CD14-positive monocyte (primary cell): ENCODE results near the gene ASAP3. TPM values are rescaled to one million over a fixed set of nuclear protein-coding genes. Genes with fewer than 3 reads are reported as not detected.

Source experiments
- DNase-seq, 3 donors: peaks; one replicate each; pipeline ENCODE4 v3.0.0-alpha.2; 2011 to 2022
- H2AFZ ChIP-seq: 2 replicates; pipeline ENCODE4 v1.6.0; 2012; ENCODE audit warnings: mild to moderate bottlenecking, low read depth, low read length, inconsistent platforms; ENCODE audit not compliant: insufficient read depth, poor library complexity, severe bottlenecking
- H3K27ac ChIP-seq, 2 donors: 1 replicate in 1 of 2; 2 replicates in 1 of 2; pipeline ENCODE4 v1.5.1; 2012 to 2013; ENCODE audit warnings: low read length in 2 of 2, control low read depth in 1 of 2, inconsistent platforms in 1 of 2, low read depth in 1 of 2, mild to moderate bottlenecking in 1 of 2
- H3K27me3 ChIP-seq, 2 donors: one replicate each; pipeline versions ENCODE4 v1.6.0 to v1.6.1; 2011 to 2013; ENCODE audit warnings: low read length in 2 of 2; ENCODE audit not compliant: control insufficient read depth in 2 of 2, insufficient read depth in 2 of 2
- H3K36me3 ChIP-seq, 2 donors: replicated peaks in 1 of 2; 1 replicate in 1 of 2; 2 replicates in 1 of 2; pipeline versions ENCODE4 v1.5.1 to v1.6.1; 2012 to 2013; ENCODE audit warnings: low read length in 2 of 2, control low read depth in 1 of 2, inconsistent platforms in 1 of 2, mild to moderate bottlenecking in 1 of 2; ENCODE audit not compliant: insufficient read depth in 2 of 2, control insufficient read depth in 1 of 2
- H3K4me1 ChIP-seq, 2 donors: 1 replicate in 1 of 2; 2 replicates in 1 of 2; pipeline versions ENCODE4 v1.5.1 to v1.6.1; 2012 to 2013; ENCODE audit warnings: low read length in 2 of 2, control low read depth in 1 of 2, inconsistent platforms in 1 of 2, mild to moderate bottlenecking in 1 of 2, moderate library complexity in 1 of 2; ENCODE audit not compliant: insufficient read depth in 2 of 2, control insufficient read depth in 1 of 2
- H3K4me2 ChIP-seq: replicated peaks from 2 replicates; pipeline ENCODE3; 2012; ENCODE audit warnings: low read length, moderate library complexity, mild to moderate bottlenecking; ENCODE audit not compliant: poor library complexity, severe bottlenecking; ENCODE audit errors: extremely low read depth
- H3K4me3 ChIP-seq, 3 experiments: fragments of 200-600 bp in 1 of 3; sonication (generic) in 1 of 3; replicated peaks in 1 of 3; 1 replicate in 2 of 3; 2 replicates in 1 of 3; pipeline ENCODE4 v1.5.1; 2011 to 2013; ENCODE audit warnings: low read length in 3 of 3, mild to moderate bottlenecking in 3 of 3, control low read depth in 2 of 3, low read depth in 2 of 3, inconsistent platforms in 1 of 3, moderate library complexity in 1 of 3
- H3K79me2 ChIP-seq: 2 replicates; pipeline ENCODE4 v1.6.0; 2012; ENCODE audit warnings: mild to moderate bottlenecking, control low read depth, inconsistent platforms, low read length, moderate library complexity; ENCODE audit not compliant: insufficient read depth
- H3K9ac ChIP-seq: 2 replicates; pipeline ENCODE4 v1.6.0; 2017; ENCODE audit warnings: low read length, mild to moderate bottlenecking; ENCODE audit not compliant: insufficient read depth, poor library complexity, severe bottlenecking
- H3K9me3 ChIP-seq, 2 donors: replicated peaks in 1 of 2; 1 replicate in 1 of 2; 2 replicates in 1 of 2; pipeline versions ENCODE4 v1.5.1 to v1.6.1; 2012 to 2013; ENCODE audit warnings: low read length in 2 of 2, control low read depth in 1 of 2; ENCODE audit not compliant: control insufficient read depth in 1 of 2, insufficient read depth in 1 of 2
- H4K20me1 ChIP-seq: 2 replicates; pipeline ENCODE4 v1.6.0; 2012; ENCODE audit warnings: mild to moderate bottlenecking, low read length, control low read depth, moderate library complexity; ENCODE audit not compliant: insufficient read depth
- H3K27ac Mint-ChIP-seq, 7 donors: one replicate each; pipeline ENCODE4 v1.8.0; 2020; ENCODE audit warnings: mild to moderate bottlenecking in 7 of 7, mixed read lengths in 7 of 7, moderate library complexity in 6 of 7, inconsistent platforms in 2 of 7
- H3K27me3 Mint-ChIP-seq, 3 donors: one replicate each; pipeline ENCODE4 v1.8.0; 2021 to 2022; ENCODE audit warnings: low read depth in 3 of 3, mild to moderate bottlenecking in 3 of 3, mixed read lengths in 3 of 3, moderate library complexity in 3 of 3, inconsistent platforms in 1 of 3
- H3K36me3 Mint-ChIP-seq, 2 donors: one replicate each; pipeline ENCODE4 v1.8.0; 2020; ENCODE audit warnings: mixed read lengths in 2 of 2, inconsistent platforms in 1 of 2, mild to moderate bottlenecking in 1 of 2
- H3K4me1 Mint-ChIP-seq: one replicate; pipeline ENCODE4 v1.8.0; 2020; ENCODE audit warnings: mild to moderate bottlenecking, mixed read lengths
- H3K4me3 Mint-ChIP-seq, 2 donors: one replicate each; pipeline ENCODE4 v1.8.0; 2020; ENCODE audit warnings: mild to moderate bottlenecking in 2 of 2, mixed read lengths in 2 of 2, moderate library complexity in 1 of 2
- H3K9me3 Mint-ChIP-seq, 7 donors: one replicate each; pipeline ENCODE4 v1.8.0; 2020 to 2022; ENCODE audit warnings: mixed read lengths in 7 of 7, mild to moderate bottlenecking in 6 of 7, moderate library complexity in 6 of 7, inconsistent platforms in 2 of 7
- WGBS: methylation state at CpG from one replicate; pipeline ENCODE4 v1.1.5; 2013; ENCODE audit warnings: missing lambda C conversion rate; ENCODE audit not compliant: insufficient coverage; 5-methylcytosine and 5-hydroxymethylcytosine counted together
- intact Hi-C, 2 donors: fragments of 100-400 bp; cut with micrococcal nuclease; formaldehyde crosslinking; loops; one replicate each; pipeline versions ENCODE4 v1.15.0 to v1.15.1; 2023
- polyA plus RNA-seq, 3 donors: library from polyadenylated mRNA; depleted of rRNA in 1 of 3; unstranded in 2 of 3; stranded (reverse) in 1 of 3; fragments of 300-500 nt in 2 of 3; fragments of >200 nt in 1 of 3; fragmentation: Illumina TruSeq in 2 of 3; gene quantifications; 1 replicate in 2 of 3; 2 replicates in 1 of 3; pipeline ENCODE4 v1.2.3, GENCODE V29; 2012 to 2021
- TF ChIP-seq, protein P1 (sequence below): fragments of 200-600 bp; IDR thresholded peaks from one replicate; pipeline ENCODE4 v1.8.0; 2022; ENCODE audit warnings: antibody characterized with exemption, mild to moderate bottlenecking

Gene ASAP3
- polyA plus RNA-seq, 3 donors, result 0.27 to 1.1 TPM; not detected in 1

GRCh38 chr1:23428136-23428905, 55.7 kb downstream of the ASAP3 start:
- Histone ChIP-seq H3K27me3 (peaks cover 21 to 51% of the 10 kb centered on the region in 2 donors), H2AFZ (no peak overlapping the region), H3K9ac (no peak overlapping the region), H3K4me1 (peaks cover 16 to 20% of the 10 kb centered on the region in 2 donors), H3K36me3 (no peaks in the 10 kb centered on the region), H3K9me3 (peaks cover 0 to 5% of the 10 kb centered on the region in 2 donors), H3K4me2 (no peak overlapping the region), H3K27ac (no peak overlapping the region), H3K4me3 (no peak overlapping the region), H3K79me2 (no peaks in the 10 kb centered on the region), H4K20me1 (no peaks in the 10 kb centered on the region)
- intact Hi-C loops, result no loop called here
- Mint-ChIP-seq H3K9me3 (peaks cover 0 to 15% (median 5%) of the 10 kb centered on the region in 7 donors), H3K4me3 (no peak overlapping the region), H3K4me1 (peaks cover 22% of the 10 kb centered on the region), H3K36me3 (peaks cover 2 to 6% of the 10 kb centered on the region in 2 donors), H3K27ac (no peak overlapping the region), H3K27me3 (peaks cover 41 to 60% (median 49%) of the 10 kb centered on the region in 3 donors)
- no peak for DNase-seq
- TF ChIP-seq, protein P1, sequence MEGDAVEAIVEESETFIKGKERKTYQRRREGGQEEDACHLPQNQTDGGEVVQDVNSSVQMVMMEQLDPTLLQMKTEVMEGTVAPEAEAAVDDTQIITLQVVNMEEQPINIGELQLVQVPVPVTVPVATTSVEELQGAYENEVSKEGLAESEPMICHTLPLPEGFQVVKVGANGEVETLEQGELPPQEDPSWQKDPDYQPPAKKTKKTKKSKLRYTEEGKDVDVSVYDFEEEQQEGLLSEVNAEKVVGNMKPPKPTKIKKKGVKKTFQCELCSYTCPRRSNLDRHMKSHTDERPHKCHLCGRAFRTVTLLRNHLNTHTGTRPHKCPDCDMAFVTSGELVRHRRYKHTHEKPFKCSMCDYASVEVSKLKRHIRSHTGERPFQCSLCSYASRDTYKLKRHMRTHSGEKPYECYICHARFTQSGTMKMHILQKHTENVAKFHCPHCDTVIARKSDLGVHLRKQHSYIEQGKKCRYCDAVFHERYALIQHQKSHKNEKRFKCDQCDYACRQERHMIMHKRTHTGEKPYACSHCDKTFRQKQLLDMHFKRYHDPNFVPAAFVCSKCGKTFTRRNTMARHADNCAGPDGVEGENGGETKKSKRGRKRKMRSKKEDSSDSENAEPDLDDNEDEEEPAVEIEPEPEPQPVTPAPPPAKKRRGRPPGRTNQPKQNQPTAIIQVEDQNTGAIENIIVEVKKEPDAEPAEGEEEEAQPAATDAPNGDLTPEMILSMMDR, result no peak
- 100% methylated on average over 1 of the region's 2 CpGs for WGBS

DNA sequence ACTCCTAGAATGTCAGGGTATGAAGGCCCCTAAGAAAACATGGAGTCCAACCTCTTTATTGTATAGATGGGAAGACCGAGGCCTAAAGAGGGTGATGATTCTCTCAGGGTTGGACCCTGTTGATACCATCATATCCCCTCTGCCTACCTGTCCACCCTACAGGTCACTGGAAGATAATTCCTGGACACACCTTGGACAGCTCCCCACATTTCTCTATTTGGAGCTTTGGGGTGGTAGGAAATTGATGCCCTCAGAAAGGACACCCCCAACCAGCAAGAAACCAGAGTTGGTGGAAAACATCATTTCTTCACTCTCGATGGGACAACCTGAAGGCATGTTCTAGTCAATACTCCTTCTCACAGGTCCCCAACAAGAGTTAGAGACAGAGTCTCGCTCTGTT, 56.4 kb downstream of the ASAP3 start:
- Histone ChIP-seq H3K4me3 (no peak overlapping the region), H3K79me2 (no peaks in the 10 kb centered on the region), H3K27ac (no peak overlapping the region), H2AFZ (no peak overlapping the region), H4K20me1 (no peaks in the 10 kb centered on the region), H3K36me3 (no peaks in the 10 kb centered on the region), H3K4me2 (no peak overlapping the region), H3K9ac (no peak overlapping the region), H3K4me1 (peaks cover 23 to 28% of the 10 kb centered on the region in 2 donors), H3K9me3 (peaks cover 0 to 5% of the 10 kb centered on the region in 2 donors), H3K27me3 (peaks cover 22 to 54% of the 10 kb centered on the region in 2 donors)
- TF ChIP-seq, protein P1, result no peak
- Mint-ChIP-seq H3K4me3 (no peak overlapping the region), H3K36me3 (peaks cover 2 to 9% of the 10 kb centered on the region in 2 donors), H3K9me3 (peaks cover 0 to 17% (median 5%) of the 10 kb centered on the region in 7 donors), H3K4me1 (peaks cover 30% of the 10 kb centered on the region), H3K27me3 (peaks cover 41 to 66% (median 56%) of the 10 kb centered on the region in 3 donors), H3K27ac (no peak overlapping the region)
- intact Hi-C loops, result no loop called here
- DNase-seq, result no peak
- 100% methylated on average over 1 of the region's 3 CpGs for WGBS
